ENCODE measurements around the gene ZNF559.

Gene ZNF559

GRCh38 chr19:9354651-9355050, 30.7 kb downstream of the ZNF559 start:
- TF ChIP-seq CTCF (conservative IDR thresholded peaks at IDR 0.05; ENCODE audit: low read depth, low read length), result no peak
- no peak for DNase-seq (ENCODE audit: low read depth)
- H3K4me3 ChIP-seq (ENCODE audit: low read length), result no peak overlapping the region

DNA sequence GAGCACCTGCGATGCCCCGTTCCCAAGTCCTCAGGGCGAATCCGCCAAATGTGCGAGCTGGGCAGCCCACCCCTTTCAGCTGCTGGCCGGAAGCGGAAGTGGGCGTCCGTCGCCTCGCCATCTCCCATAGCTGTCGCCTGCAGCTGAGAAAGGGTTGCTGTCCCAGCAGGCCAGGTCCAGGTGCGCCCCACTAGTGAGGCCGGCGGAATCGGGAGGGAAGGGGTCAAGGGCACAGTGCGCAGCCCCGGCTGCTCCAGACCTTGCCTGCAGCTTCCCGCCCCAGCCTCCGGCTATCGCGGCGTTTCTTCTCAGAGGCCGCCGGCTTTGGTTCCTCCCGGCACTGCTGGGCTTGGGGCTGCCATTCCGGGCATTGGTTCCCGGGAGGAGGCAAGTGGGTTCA, 38.9 kb downstream of the ZNF559 start, which contains the start of gene ZNF177:
TSS of gene ZNF177 (plus strand) at position 109 of the 400 bp plus-strand sequence. CDS start 15,299 bp downstream, outside the sequence.
- no peak for DNase-seq (ENCODE audit: low read depth)
- no peak for TF ChIP-seq CTCF (conservative IDR thresholded peaks at IDR 0.05; ENCODE audit: low read depth, low read length)
- H3K4me3 ChIP-seq (ENCODE audit: low read length), result peak within 1 kb of the TSS; percentile 51

GRCh38 chr19:9370738-9371619, 47.0 kb downstream of the ZNF559 start:
- no peak for TF ChIP-seq CTCF (conservative IDR thresholded peaks at IDR 0.05; ENCODE audit: low read depth, low read length)
- no peak overlapping the region for H3K4me3 ChIP-seq (ENCODE audit: low read length)
- no peak for DNase-seq (ENCODE audit: low read depth)

GRCh38 chr19:9381361-9381785, 57.4 kb downstream of the ZNF559 start:
- no peak overlapping the region for H3K4me3 ChIP-seq (ENCODE audit: low read length)
- TF ChIP-seq CTCF (conservative IDR thresholded peaks at IDR 0.05; ENCODE audit: low read depth, low read length), result no peak
- no peak for DNase-seq (ENCODE audit: low read depth)

Data from retinal pigment epithelial cell (primary cell).